HG03469 (cell line): ENCODE data around the gene KCTD11.
"Not testable (repeated sequence)": the region's sequence is repeated elsewhere in the genome, so short reads cannot be mapped to it uniquely, and the experiment has no call there.

Source experiments
- ATAC-seq: cut with Tn5 transposase; IDR thresholded peaks from one replicate; pipeline ENCODE4 v1.9.1; 2021; ENCODE audit warnings: mild to moderate bottlenecking, moderate library complexity, moderate number of reproducible peaks; ENCODE audit not compliant: unreplicated experiment

The KCTD11 gene

GRCh38 chr17:7322520-7323194 is 29.3 kb upstream of the KCTD11 start:
- no peak for ATAC-seq

GRCh38 chr17:7323731-7324437 is 28.1 kb upstream of the KCTD11 start:
- ATAC-seq: no peak

- ATAC-seq: no peak
Measured at GRCh38 chr17:7324438-7324779, 27.6 kb upstream of the KCTD11 start.

GRCh38 chr17:7325031-7325528 is 26.9 kb upstream of the KCTD11 start:
- no peak for ATAC-seq

- no peak for ATAC-seq
Measured at GRCh38 chr17:7326186-7326585, 25.8 kb upstream of the KCTD11 start.

- no peak for ATAC-seq
Measured at GRCh38 chr17:7327056-7327455, 24.9 kb upstream of the KCTD11 start.

GRCh38 chr17:7327501-7327900 is 24.5 kb upstream of the KCTD11 start:
- no peak for ATAC-seq

GRCh38 chr17:7328009-7328408 is 24.0 kb upstream of the KCTD11 start:
- no peak for ATAC-seq

GRCh38 chr17:7328840-7329373 is 23.1 kb upstream of the KCTD11 start, which contains the start of gene NEURL4:
Gene NEURL4 (minus strand): TSS chr17:7329335. CDS start chr17:7329312, 23 bp downstream.
- no peak for ATAC-seq

- peak; percentile 37 for ATAC-seq
Measured at GRCh38 chr17:7329374-7329996, 22.5 kb upstream of the KCTD11 start.

- peak; percentile 22 for ATAC-seq
Measured at GRCh38 chr17:7329997-7330637, 21.8 kb upstream of the KCTD11 start.

- no peak for ATAC-seq
Measured at GRCh38 chr17:7330638-7331015, 21.3 kb upstream of the KCTD11 start.

GRCh38 chr17:7332111-7332510 is 19.9 kb upstream of the KCTD11 start:
- no peak for ATAC-seq

- ATAC-seq: not testable (repeated sequence)
Measured at GRCh38 chr17:7332600-7333069, 19.3 kb upstream of the KCTD11 start.

- ATAC-seq: no peak
Measured at GRCh38 chr17:7334938-7335538, 16.9 kb upstream of the KCTD11 start.

GRCh38 chr17:7335765-7336164 is 16.2 kb upstream of the KCTD11 start:
- ATAC-seq: not testable (repeated sequence)

GRCh38 chr17:7336240-7337175 is 15.5 kb upstream of the KCTD11 start, which contains the start of gene ACAP1:
Gene ACAP1 (plus strand): TSS chr17:7336529. CDS start chr17:7336735, 206 bp downstream.
- ATAC-seq: no peak

- ATAC-seq: not testable (repeated sequence)
Measured at GRCh38 chr17:7337600-7337999, 14.4 kb upstream of the KCTD11 start.

- ATAC-seq: no peak
Measured at GRCh38 chr17:7340179-7340578, 11.8 kb upstream of the KCTD11 start.
